ENCODE measurements around the gene TMEM79.

The TMEM79 gene

DNA sequence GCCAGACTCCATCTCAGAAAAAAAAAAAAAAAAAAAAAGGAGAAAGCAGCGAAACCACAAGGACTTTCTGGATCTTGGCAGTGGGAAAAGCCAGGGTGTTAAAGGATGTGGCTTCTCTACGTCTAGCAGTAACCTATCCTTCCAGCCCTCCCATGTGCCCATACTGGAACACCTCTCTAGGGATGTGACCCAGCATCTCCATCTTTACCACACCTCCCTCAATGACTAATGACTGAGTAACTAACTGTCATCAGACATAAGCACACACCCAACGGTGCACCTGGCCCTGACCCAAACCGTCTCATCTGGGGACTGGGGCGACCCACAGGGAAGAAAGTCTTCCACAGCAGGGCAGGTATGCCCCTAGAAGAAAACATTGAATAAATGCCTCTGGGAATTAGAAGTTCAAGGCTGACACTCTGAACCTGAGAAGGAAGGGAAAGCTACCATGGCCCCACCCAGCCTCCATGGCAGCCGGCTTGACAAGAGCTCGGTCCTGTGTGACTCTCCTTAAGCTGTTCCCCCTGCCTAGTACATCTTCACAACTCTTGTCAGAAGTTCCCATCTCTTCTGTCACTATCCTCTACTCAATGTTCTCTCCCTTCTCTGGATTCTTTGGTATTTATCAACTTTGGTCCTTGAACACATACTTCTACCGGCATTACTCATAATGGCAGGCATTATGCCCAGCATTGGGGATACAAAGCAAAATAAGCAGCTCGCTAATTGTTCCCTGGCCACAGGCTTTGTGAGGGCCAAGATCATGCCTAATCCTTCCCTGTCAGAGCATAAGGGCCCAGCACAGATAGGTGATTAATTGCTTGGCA lies 21.5 kb upstream of the TMEM79 start:
- Histone ChIP-seq H3K27ac (ENCODE audit: low read length) (no peak overlapping the region), H3K9me3 (ENCODE audit: control insufficient read depth, insufficient read depth, low read length) (no peaks in the 10 kb centered on the region), H3K36me3 (ENCODE audit: control insufficient read depth, insufficient read depth, low read length) (peaks cover 66% of the 10 kb centered on the region), H3K4me1 (ENCODE audit: control insufficient read depth, insufficient read depth, low read length) (no peaks in the 10 kb centered on the region), H3K27me3 (ENCODE audit: control insufficient read depth, insufficient read depth, low read length) (no peaks in the 10 kb centered on the region; the same call in 1 of the 2 replicates), H3K4me3 (ENCODE audit: low read length) (no peak overlapping the region)
- no peak for DNase-seq (ENCODE audit: low read depth, low spot score)
- WGBS (ENCODE audit: insufficient coverage, insufficient read length), result no CpG with 5 or more reads among the region's 9 CpGs

- DNase-seq (ENCODE audit: low read depth, low spot score), result no peak
- Histone ChIP-seq H3K27me3 (ENCODE audit: control insufficient read depth, insufficient read depth, low read length) (no peaks in the 10 kb centered on the region; the same call in 1 of the 2 replicates), H3K36me3 (ENCODE audit: control insufficient read depth, insufficient read depth, low read length) (peaks cover 67% of the 10 kb centered on the region), H3K27ac (ENCODE audit: low read length) (no peak overlapping the region), H3K9me3 (ENCODE audit: control insufficient read depth, insufficient read depth, low read length) (no peaks in the 10 kb centered on the region), H3K4me3 (ENCODE audit: low read length) (no peak overlapping the region), H3K4me1 (ENCODE audit: control insufficient read depth, insufficient read depth, low read length) (no peaks in the 10 kb centered on the region)
- no CpG with 5 or more reads among the region's 9 CpGs for WGBS (ENCODE audit: insufficient coverage, insufficient read length)
Observed at GRCh38 chr1:156263288-156263655, 20.9 kb upstream of the TMEM79 start.

GRCh38 chr1:156266051-156266450 lies 18.1 kb upstream of the TMEM79 start:
- no peaks in the 10 kb centered on the region for H3K4me1 ChIP-seq (ENCODE audit: control insufficient read depth, insufficient read depth, low read length)
- peaks cover 49% of the 10 kb centered on the region for H3K36me3 ChIP-seq (ENCODE audit: control insufficient read depth, insufficient read depth, low read length)
- no peak for DNase-seq (ENCODE audit: low read depth, low spot score)
- WGBS (ENCODE audit: insufficient coverage, insufficient read length), result no CpG with 5 or more reads among the region's 13 CpGs
- H3K4me3 ChIP-seq (ENCODE audit: low read length), result no peak overlapping the region
- H3K27ac ChIP-seq (ENCODE audit: low read length), result no peak overlapping the region
- no peaks in the 10 kb centered on the region; the same call in 1 of the 2 replicates for H3K27me3 ChIP-seq (ENCODE audit: control insufficient read depth, insufficient read depth, low read length)
- no peaks in the 10 kb centered on the region for H3K9me3 ChIP-seq (ENCODE audit: control insufficient read depth, insufficient read depth, low read length)

- Histone ChIP-seq H3K9me3 (ENCODE audit: control insufficient read depth, insufficient read depth, low read length) (no peaks in the 10 kb centered on the region), H3K36me3 (ENCODE audit: control insufficient read depth, insufficient read depth, low read length) (peaks cover 48% of the 10 kb centered on the region), H3K27ac (ENCODE audit: low read length) (no peak overlapping the region), H3K27me3 (ENCODE audit: control insufficient read depth, insufficient read depth, low read length) (no peaks in the 10 kb centered on the region), H3K4me1 (ENCODE audit: control insufficient read depth, insufficient read depth, low read length) (no peaks in the 10 kb centered on the region), H3K4me3 (ENCODE audit: low read length) (no peak overlapping the region)
- DNase-seq (ENCODE audit: low read depth, low spot score), result no peak
- WGBS (ENCODE audit: insufficient coverage, insufficient read length), result no CpG with 5 or more reads among the region's 4 CpGs
Observed at GRCh38 chr1:156268336-156268735, 15.8 kb upstream of the TMEM79 start.

GRCh38 chr1:156270314-156270713 lies 13.8 kb upstream of the TMEM79 start:
- no peak for DNase-seq (ENCODE audit: low read depth, low spot score)

GRCh38 chr1:156276532-156276931 lies 7.6 kb upstream of the TMEM79 start:
- H3K27me3 ChIP-seq (ENCODE audit: control insufficient read depth, insufficient read depth, low read length), result no peaks in the 10 kb centered on the region
- no peak for DNase-seq (ENCODE audit: low read depth, low spot score)
- H3K4me1 ChIP-seq (ENCODE audit: control insufficient read depth, insufficient read depth, low read length), result no peaks in the 10 kb centered on the region
- H3K27ac ChIP-seq (ENCODE audit: low read length), result no peak overlapping the region
- no peaks in the 10 kb centered on the region for H3K9me3 ChIP-seq (ENCODE audit: control insufficient read depth, insufficient read depth, low read length)
- no peak overlapping the region for H3K4me3 ChIP-seq (ENCODE audit: low read length)
- peaks cover 41% of the 10 kb centered on the region; the same call in 1 of the 2 replicates for H3K36me3 ChIP-seq (ENCODE audit: control insufficient read depth, insufficient read depth, low read length)

More at GRCh38 chr1:156270314-156270713, 13.8 kb upstream of the TMEM79 start:
- H3K27me3 ChIP-seq (ENCODE audit: control insufficient read depth, insufficient read depth, low read length), result no peaks in the 10 kb centered on the region
- H3K4me1 ChIP-seq (ENCODE audit: control insufficient read depth, insufficient read depth, low read length), result no peaks in the 10 kb centered on the region
- no peak overlapping the region for H3K27ac ChIP-seq (ENCODE audit: low read length)
- no peak overlapping the region for H3K4me3 ChIP-seq (ENCODE audit: low read length)
- WGBS (ENCODE audit: insufficient coverage, insufficient read length), result no CpG with 5 or more reads among the region's 3 CpGs
- no peaks in the 10 kb centered on the region for H3K9me3 ChIP-seq (ENCODE audit: control insufficient read depth, insufficient read depth, low read length)
- H3K36me3 ChIP-seq (ENCODE audit: control insufficient read depth, insufficient read depth, low read length), result peaks cover 48% of the 10 kb centered on the region

GRCh38 chr1:156276966-156277381 lies 7.2 kb upstream of the TMEM79 start:
- no peak overlapping the region for H3K27ac ChIP-seq (ENCODE audit: low read length)
- WGBS (ENCODE audit: insufficient coverage, insufficient read length), result no CpG with 5 or more reads among the region's 6 CpGs

GRCh38 chr1:156279837-156280236 lies 4.3 kb upstream of the TMEM79 start:
- no peak for DNase-seq (ENCODE audit: low read depth, low spot score)
- Histone ChIP-seq H3K9me3 (ENCODE audit: control insufficient read depth, insufficient read depth, low read length) (no peaks in the 10 kb centered on the region), H3K4me3 (ENCODE audit: low read length) (no peak overlapping the region), H3K36me3 (ENCODE audit: control insufficient read depth, insufficient read depth, low read length) (peaks cover 26% of the 10 kb centered on the region; the same call in 1 of the 2 replicates), H3K27me3 (ENCODE audit: control insufficient read depth, insufficient read depth, low read length) (no peaks in the 10 kb centered on the region), H3K27ac (ENCODE audit: low read length) (no peak overlapping the region), H3K4me1 (ENCODE audit: control insufficient read depth, insufficient read depth, low read length) (no peaks in the 10 kb centered on the region)
- no CpG with 5 or more reads among the region's 3 CpGs for WGBS (ENCODE audit: insufficient coverage, insufficient read length)

More at GRCh38 chr1:156276966-156277381, 7.2 kb upstream of the TMEM79 start:
- no peak for DNase-seq (ENCODE audit: low read depth, low spot score)
- Histone ChIP-seq H3K9me3 (ENCODE audit: control insufficient read depth, insufficient read depth, low read length) (no peaks in the 10 kb centered on the region), H3K27me3 (ENCODE audit: control insufficient read depth, insufficient read depth, low read length) (no peaks in the 10 kb centered on the region), H3K4me1 (ENCODE audit: control insufficient read depth, insufficient read depth, low read length) (no peaks in the 10 kb centered on the region), H3K4me3 (ENCODE audit: low read length) (no peak overlapping the region), H3K36me3 (ENCODE audit: control insufficient read depth, insufficient read depth, low read length) (peaks cover 40% of the 10 kb centered on the region; the same call in 1 of the 2 replicates)

DNA sequence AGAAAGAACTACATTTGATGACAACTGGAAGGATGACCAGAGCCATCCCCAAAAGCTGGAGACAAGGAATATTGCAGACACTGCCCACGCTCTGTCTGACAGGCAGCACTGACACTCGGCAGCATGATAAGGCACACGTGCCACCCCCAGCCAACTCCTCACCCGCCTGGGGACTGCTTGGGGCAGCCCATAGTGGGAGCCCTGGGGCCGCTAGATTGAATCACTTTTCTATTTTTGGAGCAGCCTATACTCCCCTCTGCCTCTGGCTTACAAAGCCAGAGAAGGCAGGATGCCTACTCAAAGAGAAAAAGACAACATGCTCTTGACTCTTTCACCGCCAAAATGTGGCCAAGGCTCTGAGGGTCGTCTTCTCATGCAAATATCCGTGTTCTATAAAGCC lies 2.8 kb upstream of the TMEM79 start:
- no peaks in the 10 kb centered on the region for H3K27me3 ChIP-seq (ENCODE audit: control insufficient read depth, insufficient read depth, low read length)
- WGBS (ENCODE audit: insufficient coverage, insufficient read length), result no CpG with 5 or more reads among the region's 8 CpGs
- no peak overlapping the region for H3K27ac ChIP-seq (ENCODE audit: low read length)
- peaks cover 18% of the 10 kb centered on the region; the same call in 1 of the 2 replicates for H3K36me3 ChIP-seq (ENCODE audit: control insufficient read depth, insufficient read depth, low read length)
- H3K9me3 ChIP-seq (ENCODE audit: control insufficient read depth, insufficient read depth, low read length), result no peaks in the 10 kb centered on the region
- no peak for DNase-seq (ENCODE audit: low read depth, low spot score)
- H3K4me3 ChIP-seq (ENCODE audit: low read length), result peak overlapping the region; percentile 88; the same call in 1 of the 2 replicates
- no peaks in the 10 kb centered on the region for H3K4me1 ChIP-seq (ENCODE audit: control insufficient read depth, insufficient read depth, low read length)

DNA sequence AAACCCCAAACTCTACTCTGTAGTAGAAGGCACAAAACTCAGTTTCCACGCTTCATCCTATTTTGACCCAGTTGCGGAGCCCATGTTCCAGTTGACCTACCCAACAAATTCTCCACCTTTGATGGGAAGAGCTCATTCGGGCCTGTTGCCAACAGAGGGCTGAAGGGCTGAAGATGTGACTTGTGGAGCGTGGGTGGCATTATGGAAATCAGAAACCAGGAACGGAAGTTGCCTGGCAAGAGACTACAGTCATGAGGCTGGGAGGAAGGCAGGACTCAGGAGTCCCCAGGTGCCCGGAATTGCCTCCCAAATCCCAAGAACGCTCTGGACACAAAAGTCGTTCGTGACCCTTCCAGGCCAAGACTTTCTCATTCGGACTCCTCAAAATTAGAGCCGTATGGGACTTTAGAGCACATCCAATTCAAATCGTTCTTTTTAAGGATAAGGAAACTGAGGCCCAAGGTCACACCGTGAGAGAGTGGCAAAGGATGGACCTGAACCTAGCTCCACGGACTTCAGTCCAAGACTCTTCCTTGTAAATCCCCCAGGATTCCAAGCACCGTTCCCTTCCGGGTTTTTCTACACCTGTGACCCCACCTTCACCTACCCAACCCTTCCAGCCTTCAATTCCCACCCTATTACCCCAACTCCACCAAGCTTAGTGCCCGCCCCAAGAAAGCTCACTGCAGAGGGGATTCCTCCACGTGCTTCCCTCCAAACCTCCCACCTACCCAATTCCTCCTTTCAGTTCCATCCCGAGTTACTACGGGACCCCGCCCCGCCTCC lies 2.2 kb upstream of the TMEM79 start:
- WGBS (ENCODE audit: insufficient coverage, insufficient read length), result no CpG with 5 or more reads among the region's 22 CpGs
- DNase-seq (ENCODE audit: low read depth, low spot score), result peak; percentile 37
- Histone ChIP-seq H3K27me3 (ENCODE audit: control insufficient read depth, insufficient read depth, low read length) (no peaks in the 10 kb centered on the region), H3K36me3 (ENCODE audit: control insufficient read depth, insufficient read depth, low read length) (peaks cover 14% of the 10 kb centered on the region; the same call in 1 of the 2 replicates), H3K9me3 (ENCODE audit: control insufficient read depth, insufficient read depth, low read length) (no peaks in the 10 kb centered on the region), H3K27ac (ENCODE audit: low read length) (no peak overlapping the region), H3K4me1 (ENCODE audit: control insufficient read depth, insufficient read depth, low read length) (no peaks in the 10 kb centered on the region), H3K4me3 (ENCODE audit: low read length) (peak overlapping the region; percentile 88; the same call in 1 of the 2 replicates)
